ENCODE measurements around the gene FBXO15. TPM values are rescaled to one million over a fixed set of nuclear protein-coding genes. Genes with fewer than 3 reads are reported as not detected.
A peak's percentile ranks its signal among the peaks of the same experiment; 100 is the strongest.

The FBXO15 gene
- total RNA-seq, 1 experiment from 2014 or later = 0.39 TPM

DNA sequence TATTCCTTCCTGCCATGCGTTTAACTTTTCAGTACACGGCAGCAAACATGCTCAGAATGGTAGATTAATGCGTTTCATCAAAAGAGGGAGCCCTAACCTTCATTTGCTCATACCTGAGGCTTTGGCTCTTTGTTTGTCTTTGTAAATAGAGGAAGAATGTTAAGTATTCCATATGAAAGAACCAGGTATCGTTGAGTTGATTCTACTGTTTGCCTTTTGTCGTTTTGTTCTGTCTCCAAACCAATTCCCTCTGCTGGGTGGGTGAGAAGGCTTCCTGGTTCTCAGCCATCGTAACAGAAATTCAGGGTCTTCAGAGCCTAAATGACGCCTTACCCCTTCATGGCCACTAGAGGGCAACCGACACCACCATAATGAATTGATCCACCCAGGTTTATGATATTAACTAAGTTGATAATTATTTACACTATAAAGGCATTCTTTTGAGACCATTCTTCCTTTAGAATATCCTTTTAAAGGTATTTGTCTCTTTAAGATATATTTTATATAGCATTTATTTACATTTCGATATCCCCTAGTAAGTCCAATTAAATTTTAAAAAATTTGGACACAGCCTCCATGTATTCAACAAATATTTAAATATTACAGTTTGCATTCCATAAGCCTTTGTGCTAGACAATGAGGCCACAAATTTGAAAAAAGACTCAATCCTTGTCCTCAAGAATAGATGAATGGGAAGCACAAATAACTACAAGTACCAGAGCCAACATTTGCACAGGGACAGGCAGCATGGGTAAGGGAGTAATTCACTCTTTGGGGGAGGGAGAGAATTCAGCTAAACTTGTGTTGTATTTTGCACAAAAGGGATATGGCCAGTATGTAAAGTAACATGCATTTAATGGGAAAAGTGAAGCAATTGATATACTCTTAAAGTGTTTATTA, 48.8 kb upstream of the FBXO15 start:
- no peak overlapping the region for H2AK5ac ChIP-seq (ENCODE audit: insufficient read length, low read length)
- no peak overlapping the region for H3K9ac ChIP-seq (ENCODE audit: extremely low read depth, insufficient read length, low read length)
- Mint-ChIP-seq H3K4me3 (peak overlapping the region in 1 of 2 experiments; percentile 2; a peak in 1 of 5 replicates), H3K4me1 (peaks cover 14 to 15% of the 10 kb centered on the region in 2 experiments), H3K27ac (no peak overlapping the region; a peak in 1 of 7 replicates), H3K9me3 (no peaks in the 10 kb centered on the region), H3K27me3 (ENCODE audit: low read depth) (peaks cover 3% of the 10 kb centered on the region), H3K36me3 (ENCODE audit: insufficient read depth in 1 of 3, low read depth in 3 of 3) (no peaks in the 10 kb centered on the region)
- H3K79me2 ChIP-seq (ENCODE audit: insufficient read depth, low read length) = no peaks in the 10 kb centered on the region
- no peaks in the 10 kb centered on the region for H3K79me1 ChIP-seq (ENCODE audit: insufficient read depth, low read depth, low read length, poor library complexity, severe bottlenecking)
- TF ChIP-seq, protein P1, sequence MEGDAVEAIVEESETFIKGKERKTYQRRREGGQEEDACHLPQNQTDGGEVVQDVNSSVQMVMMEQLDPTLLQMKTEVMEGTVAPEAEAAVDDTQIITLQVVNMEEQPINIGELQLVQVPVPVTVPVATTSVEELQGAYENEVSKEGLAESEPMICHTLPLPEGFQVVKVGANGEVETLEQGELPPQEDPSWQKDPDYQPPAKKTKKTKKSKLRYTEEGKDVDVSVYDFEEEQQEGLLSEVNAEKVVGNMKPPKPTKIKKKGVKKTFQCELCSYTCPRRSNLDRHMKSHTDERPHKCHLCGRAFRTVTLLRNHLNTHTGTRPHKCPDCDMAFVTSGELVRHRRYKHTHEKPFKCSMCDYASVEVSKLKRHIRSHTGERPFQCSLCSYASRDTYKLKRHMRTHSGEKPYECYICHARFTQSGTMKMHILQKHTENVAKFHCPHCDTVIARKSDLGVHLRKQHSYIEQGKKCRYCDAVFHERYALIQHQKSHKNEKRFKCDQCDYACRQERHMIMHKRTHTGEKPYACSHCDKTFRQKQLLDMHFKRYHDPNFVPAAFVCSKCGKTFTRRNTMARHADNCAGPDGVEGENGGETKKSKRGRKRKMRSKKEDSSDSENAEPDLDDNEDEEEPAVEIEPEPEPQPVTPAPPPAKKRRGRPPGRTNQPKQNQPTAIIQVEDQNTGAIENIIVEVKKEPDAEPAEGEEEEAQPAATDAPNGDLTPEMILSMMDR (conservative IDR thresholded peaks at IDR 0.05) = peak; percentile 91
- no peak overlapping the region for H3K18ac ChIP-seq (ENCODE audit: insufficient read length, low read depth, low read length)
- H2BK12ac ChIP-seq (ENCODE audit: insufficient read length, low read depth, low read length) = no peak overlapping the region
- H2BK120ac ChIP-seq (ENCODE audit: low read depth, low read length, poor library complexity, severe bottlenecking) = no peak overlapping the region
- no peak overlapping the region for H2BK20ac ChIP-seq (ENCODE audit: low read depth, low read length, poor library complexity, severe bottlenecking)
- H3K56ac ChIP-seq (ENCODE audit: insufficient read length, low read depth, low read length) = no peak overlapping the region
- no peak overlapping the region for H3K23ac ChIP-seq (ENCODE audit: insufficient read length, low read depth, low read length)
- H4K91ac ChIP-seq (ENCODE audit: insufficient read length, low read depth, low read length) = no peak overlapping the region
- peak; percentile 50 for DNase-seq
- no peak overlapping the region for H2BK15ac ChIP-seq (ENCODE audit: low read depth, low read length)
- H2BK5ac ChIP-seq (ENCODE audit: insufficient read length, low read length) = no peak overlapping the region
- H3T11ph ChIP-seq (ENCODE audit: low read length) = no peak overlapping the region
- no peaks in the 10 kb centered on the region; the same call in 1 of the 2 replicates for H3K4me1 ChIP-seq (ENCODE audit: insufficient read depth, low read length)
- no CpG with 5 or more reads among the region's 9 CpGs for WGBS (ENCODE audit: extremely low coverage, insufficient read length, low lambda C conversion rate)
- H3K27ac ChIP-seq (ENCODE audit: insufficient read length, low read depth, low read length) = no peak overlapping the region
- no peaks in the 10 kb centered on the region for H3K23me2 ChIP-seq (ENCODE audit: insufficient read length, low read depth, low read length, poor library complexity, severe bottlenecking)
- H3K4ac ChIP-seq (ENCODE audit: low read depth, low read length) = no peak overlapping the region
- H2AFZ ChIP-seq (ENCODE audit: low read length) = no peak overlapping the region
- no peak overlapping the region for H3K14ac ChIP-seq (ENCODE audit: insufficient read depth, low read length)
- H3K27me3 ChIP-seq (ENCODE audit: insufficient read depth, low read length) = no peaks in the 10 kb centered on the region
- H3K9me3 ChIP-seq (ENCODE audit: control insufficient read depth, low read depth, low read length) = no peaks in the 10 kb centered on the region
- no peaks in the 10 kb centered on the region for H4K20me1 ChIP-seq (ENCODE audit: control insufficient read depth, insufficient read depth, insufficient read length)
- no peak overlapping the region for H3K4me2 ChIP-seq (ENCODE audit: insufficient read depth, insufficient read length, low read length)
- no peak overlapping the region for H4K5ac ChIP-seq (ENCODE audit: insufficient read length, low read depth, low read length)
- H4K8ac ChIP-seq (replicated peaks; ENCODE audit: insufficient read length, low read depth, low read length) = no peak overlapping the region

Data from H9 (cell line).